HepG2 (cell line): ENCODE measurements around the gene ADGRG1. TPM values are rescaled to one million over a fixed set of nuclear protein-coding genes. Genes with fewer than 3 reads are reported as not detected.

Source experiments
- AGO2 ChIP-seq: fragments of 200-400 bp; formaldehyde crosslinking; optimal IDR thresholded peaks from 2 replicates; pipeline ENCODE3; 2017; ENCODE audit warnings: mild to moderate bottlenecking, low read depth, low read length, moderate library complexity
- BCL3 ChIP-seq: sonication (generic); formaldehyde crosslinking; IDR thresholded peaks from 2 replicates; pipeline ENCODE4 v1.5.1; 2020; ENCODE audit warnings: mild to moderate bottlenecking, missing genetic modification reagents, moderate library complexity
- DR1 ChIP-seq: sonication (generic); formaldehyde crosslinking; IDR thresholded peaks from 2 replicates; pipeline ENCODE4 v1.8.0; 2021; ENCODE audit warnings: mild to moderate bottlenecking, missing genetic modification reagents, inconsistent platforms
- HDAC2 ChIP-seq: sonication (generic); formaldehyde crosslinking; IDR thresholded peaks from 2 replicates; pipeline ENCODE4 v1.4.0; 2020; ENCODE audit warnings: missing genetic modification reagents
- HOMEZ ChIP-seq: IDR thresholded peaks from 2 replicates; pipeline ENCODE4 v1.6.1; 2016; ENCODE audit warnings: low read depth
- MAFK ChIP-seq, 2 experiments: IDR thresholded peaks in 1 of 2; conservative IDR thresholded peaks in 1 of 2; 2 replicates each; pipeline ENCODE4 v1.6.1; 2011; ENCODE audit warnings: improper control_type of control experiment in 2 of 2, low read length in 2 of 2
- NFKBIZ ChIP-seq: IDR thresholded peaks from 2 replicates; pipeline ENCODE4 v1.6.1; 2018; ENCODE audit warnings: missing genetic modification reagents, missing compliant biosample characterization
- NR2F1 ChIP-seq, 2 experiments: fragments of 450-650 bp in 1 of 2; formaldehyde crosslinking in 1 of 2; IDR thresholded peaks; 2 replicates each; pipeline versions ENCODE4 v1.5.0 to v1.6.1; 2016 to 2020; ENCODE audit warnings: mild to moderate bottlenecking in 1 of 2, missing compliant biosample characterization in 1 of 2, missing genetic modification reagents in 1 of 2, moderate library complexity in 1 of 2
- RXRB ChIP-seq: IDR thresholded peaks from 2 replicates; pipeline ENCODE4 v1.6.1; 2016; ENCODE audit warnings: borderline replicate concordance, missing genetic modification reagents, missing compliant biosample characterization
- SALL1 ChIP-seq: sonication (generic); formaldehyde crosslinking; IDR thresholded peaks from 2 replicates; pipeline ENCODE4 v1.8.0; 2022; ENCODE audit warnings: mild to moderate bottlenecking, missing genetic modification reagents
- SKIL ChIP-seq: sonication (generic); formaldehyde crosslinking; IDR thresholded peaks from 2 replicates; pipeline ENCODE4 v1.8.0; 2022; ENCODE audit warnings: missing genetic modification reagents, mild to moderate bottlenecking, moderate library complexity, borderline replicate concordance
- SMC3 ChIP-seq: IDR thresholded peaks from 2 replicates; pipeline ENCODE4 v1.6.1; 2011; ENCODE audit warnings: low read length, improper control_type of control experiment
- SP5 ChIP-seq: IDR thresholded peaks from 2 replicates; pipeline ENCODE4 v1.6.1; 2016; ENCODE audit warnings: low read depth, borderline replicate concordance
- ZFYVE20 ChIP-seq: sonication (generic); formaldehyde crosslinking; IDR thresholded peaks from 2 replicates; pipeline ENCODE4 v1.8.0; 2023; ENCODE audit warnings: low read depth, mild to moderate bottlenecking, moderate library complexity, missing genetic modification reagents, borderline replicate concordance
- ZNF224 ChIP-seq: sonication (generic); formaldehyde crosslinking; IDR thresholded peaks from 2 replicates; pipeline ENCODE4 v1.5.0; 2020; ENCODE audit warnings: mild to moderate bottlenecking, missing genetic modification reagents
- ZNF282 ChIP-seq: fragments of 450-650 bp; IDR thresholded peaks from 2 replicates; pipeline ENCODE4 v1.6.1; 2018; ENCODE audit not compliant: partially characterized antibody
- ZNF777 ChIP-seq: sonication (generic); formaldehyde crosslinking; IDR thresholded peaks from 2 replicates; pipeline ENCODE4 v1.4.0; 2020; ENCODE audit warnings: missing genetic modification reagents
- polyA plus RNA-seq, 8 experiments: library from polyadenylated mRNA; depleted of rRNA in 3 of 8; stranded (reverse) in 7 of 8; unstranded in 1 of 8; fragments of >200 nt; fragmentation: Illumina TruSeq in 4 of 8; extraction: Trizol in 4 of 8; gene quantifications; 2 replicates each; pipeline versions ENCODE4 v1.2.1 to v1.2.3, GENCODE V29; 2011 to 2016; ENCODE audit warnings: low read depth in 4 of 8, missing spikeins in 1 of 8, mixed read lengths in 1 of 8; ENCODE audit not compliant: insufficient read depth in 1 of 8
- total RNA-seq, 5 experiments: library from RNA; depleted of rRNA; stranded (reverse); fragments of >200 nt; fragmentation: Illumina TruSeq; extraction: Trizol; gene quantifications; 2 replicates each; pipeline ENCODE4 v1.2.3, GENCODE V29; 2016; ENCODE audit warnings: low read depth in 1 of 5
- TF ChIP-seq, protein P1 (sequence below): sonication (generic); formaldehyde crosslinking; IDR thresholded peaks from 2 replicates; pipeline ENCODE4 v1.4.0; 2020; ENCODE audit warnings: missing genetic modification reagents
- TF ChIP-seq, protein P2 (sequence below): IDR thresholded peaks from 2 replicates; pipeline ENCODE4 v1.6.1; 2016; ENCODE audit warnings: control low read depth
- TF ChIP-seq, protein P3 (sequence below): sonication (generic); formaldehyde crosslinking; IDR thresholded peaks from 2 replicates; pipeline ENCODE4 v1.5.0; 2020; ENCODE audit warnings: missing genetic modification reagents
- TF ChIP-seq, protein P4 (sequence below): IDR thresholded peaks from 2 replicates; pipeline ENCODE4 v1.6.1; 2016; ENCODE audit warnings: mild to moderate bottlenecking, missing biosample characterization, missing genetic modification reagents

Gene ADGRG1
- total and polyA plus RNA-seq, 2 of the 13 experiments (the other 11 are each of a cell fraction or from before 2014, with no cell fraction given), result 2.7 to 5.9 TPM

DNA sequence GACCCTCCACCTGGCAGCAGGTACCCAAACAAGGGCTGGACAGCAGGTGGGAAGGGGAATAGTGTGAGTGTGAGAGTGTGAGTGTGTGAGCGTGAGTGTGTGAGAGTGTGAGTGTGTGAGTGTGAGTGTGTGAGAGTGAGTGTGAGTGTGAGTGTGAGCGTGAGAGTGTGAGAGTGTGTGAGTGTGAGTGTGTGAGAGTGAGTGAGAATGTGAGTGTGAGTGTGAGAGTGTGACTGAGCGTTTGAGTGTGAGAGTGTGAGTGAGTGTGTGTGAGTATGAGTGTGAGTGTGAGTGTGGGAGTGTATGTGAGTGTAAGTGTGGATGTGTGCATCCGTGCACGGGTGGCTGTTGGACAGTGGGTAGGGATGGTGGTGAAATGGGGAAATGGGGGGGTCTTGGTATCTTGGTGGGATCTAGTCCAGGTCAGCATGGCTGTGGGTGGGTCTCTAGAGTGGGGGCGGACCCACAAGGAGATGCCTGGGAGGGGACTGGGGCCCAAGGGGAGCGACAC, 408 bp downstream of the ADGRG1 start (continued):
- TF ChIP-seq, protein P1, sequence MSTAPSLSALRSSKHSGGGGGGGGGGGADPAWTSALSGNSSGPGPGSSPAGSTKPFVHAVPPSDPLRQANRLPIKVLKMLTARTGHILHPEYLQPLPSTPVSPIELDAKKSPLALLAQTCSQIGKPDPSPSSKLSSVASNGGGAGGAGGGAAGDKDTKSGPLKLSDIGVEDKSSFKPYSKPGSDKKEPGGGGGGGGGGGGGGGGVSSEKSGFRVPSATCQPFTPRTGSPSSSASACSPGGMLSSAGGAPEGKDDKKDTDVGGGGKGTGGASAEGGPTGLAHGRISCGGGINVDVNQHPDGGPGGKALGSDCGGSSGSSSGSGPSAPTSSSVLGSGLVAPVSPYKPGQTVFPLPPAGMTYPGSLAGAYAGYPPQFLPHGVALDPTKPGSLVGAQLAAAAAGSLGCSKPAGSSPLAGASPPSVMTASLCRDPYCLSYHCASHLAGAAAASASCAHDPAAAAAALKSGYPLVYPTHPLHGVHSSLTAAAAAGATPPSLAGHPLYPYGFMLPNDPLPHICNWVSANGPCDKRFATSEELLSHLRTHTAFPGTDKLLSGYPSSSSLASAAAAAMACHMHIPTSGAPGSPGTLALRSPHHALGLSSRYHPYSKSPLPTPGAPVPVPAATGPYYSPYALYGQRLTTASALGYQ (CRISPR knock-in tag), result no peak
- TF ChIP-seq HOMEZ (CRISPR knock-in tag) (no peak), DR1 (CRISPR knock-in tag) (no peak), NR2F1 (CRISPR knock-in tag; IDR thresholded peaks at IDR 0.05) (no peak), SKIL (CRISPR knock-in tag) (peak; percentile 5; the same call in 1 of the 2 replicates), MAFK (conservative IDR thresholded peaks at IDR 0.05 in 1 of 2, IDR thresholded peaks at IDR 0.05 in 1 of 2; ENCODE audit: low read length in 2 of 2) (no peak), ZNF282 (peak; percentile 70), ZNF224 (CRISPR knock-in tag) (no peak), RXRB (CRISPR knock-in tag) (no peak), AGO2 (no peak), BCL3 (no peak), NFKBIZ (CRISPR knock-in tag) (no peak), ZNF777 (no peak), SMC3 (no peak), SP5 (CRISPR knock-in tag) (no peak; the same call in 1 of the 2 replicates), SALL1 (no peak), HDAC2 (CRISPR knock-in tag) (no peak), ZFYVE20 (no peak)
- TF ChIP-seq, protein P2, sequence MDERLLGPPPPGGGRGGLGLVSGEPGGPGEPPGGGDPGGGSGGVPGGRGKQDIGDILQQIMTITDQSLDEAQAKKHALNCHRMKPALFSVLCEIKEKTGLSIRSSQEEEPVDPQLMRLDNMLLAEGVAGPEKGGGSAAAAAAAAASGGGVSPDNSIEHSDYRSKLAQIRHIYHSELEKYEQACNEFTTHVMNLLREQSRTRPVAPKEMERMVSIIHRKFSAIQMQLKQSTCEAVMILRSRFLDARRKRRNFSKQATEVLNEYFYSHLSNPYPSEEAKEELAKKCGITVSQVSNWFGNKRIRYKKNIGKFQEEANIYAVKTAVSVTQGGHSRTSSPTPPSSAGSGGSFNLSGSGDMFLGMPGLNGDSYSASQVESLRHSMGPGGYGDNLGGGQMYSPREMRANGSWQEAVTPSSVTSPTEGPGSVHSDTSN (CRISPR knock-in tag), result no peak
- TF ChIP-seq, protein P3, sequence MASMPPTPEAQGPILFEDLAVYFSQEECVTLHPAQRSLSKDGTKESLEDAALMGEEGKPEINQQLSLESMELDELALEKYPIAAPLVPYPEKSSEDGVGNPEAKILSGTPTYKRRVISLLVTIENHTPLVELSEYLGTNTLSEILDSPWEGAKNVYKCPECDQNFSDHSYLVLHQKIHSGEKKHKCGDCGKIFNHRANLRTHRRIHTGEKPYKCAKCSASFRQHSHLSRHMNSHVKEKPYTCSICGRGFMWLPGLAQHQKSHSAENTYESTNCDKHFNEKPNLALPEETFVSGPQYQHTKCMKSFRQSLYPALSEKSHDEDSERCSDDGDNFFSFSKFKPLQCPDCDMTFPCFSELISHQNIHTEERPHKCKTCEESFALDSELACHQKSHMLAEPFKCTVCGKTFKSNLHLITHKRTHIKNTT (CRISPR knock-in tag), result no peak
- TF ChIP-seq, protein P4, sequence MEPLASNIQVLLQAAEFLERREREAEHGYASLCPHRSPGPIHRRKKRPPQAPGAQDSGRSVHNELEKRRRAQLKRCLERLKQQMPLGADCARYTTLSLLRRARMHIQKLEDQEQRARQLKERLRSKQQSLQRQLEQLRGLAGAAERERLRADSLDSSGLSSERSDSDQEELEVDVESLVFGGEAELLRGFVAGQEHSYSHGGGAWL (CRISPR knock-in tag), result no peak
